Measurements from ENCODE around the gene LEMD1.

LEMD1 gene

DNA sequence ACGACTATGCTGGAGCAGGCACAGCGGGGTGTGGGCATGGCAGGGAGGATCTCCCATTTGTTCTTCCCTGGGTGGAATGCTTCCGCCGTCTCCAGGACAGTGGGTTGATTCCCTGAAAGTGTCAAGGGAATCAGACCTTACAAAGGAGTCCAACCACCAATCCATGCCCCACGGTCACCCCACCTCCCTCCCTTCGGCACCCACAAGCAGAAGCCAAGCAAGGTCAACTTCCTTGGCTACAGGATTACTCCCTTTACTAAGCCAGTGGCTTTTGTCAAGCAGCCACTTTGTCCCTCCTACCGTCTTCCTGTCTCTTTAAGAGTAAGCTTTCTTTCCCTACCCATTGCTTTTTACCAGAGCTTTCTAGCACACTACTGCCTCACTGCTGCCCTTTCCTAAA lies 84.4 kb downstream of the LEMD1 start:
- DNase-seq (ENCODE audit: low read depth in 2 of 3, low spot score in 1 of 3): no peak

DNA sequence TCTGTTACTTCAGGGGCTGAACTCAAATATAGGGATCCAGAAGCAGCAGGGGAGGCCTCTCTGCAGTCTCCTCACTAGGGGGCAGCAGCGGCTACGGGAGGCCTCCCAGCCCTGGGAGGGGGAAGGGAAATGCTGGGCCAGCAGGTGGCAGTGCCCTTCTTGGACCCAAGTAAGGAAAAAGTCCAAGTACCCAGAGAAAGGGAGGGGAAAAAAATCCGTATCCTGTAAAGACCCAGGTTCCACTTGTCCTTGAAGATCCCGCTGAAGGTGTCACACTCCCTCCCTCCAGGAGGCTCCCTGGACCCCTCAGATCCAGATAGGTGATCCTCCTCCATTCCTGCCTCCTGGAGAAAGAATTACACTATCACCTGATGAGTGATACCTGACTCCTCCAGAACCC lies 86.2 kb downstream of the LEMD1 start:
- peak; percentile 56 to 78 (median 74) for DNase-seq (ENCODE audit: low read depth in 2 of 3, low spot score in 1 of 3)

DNA sequence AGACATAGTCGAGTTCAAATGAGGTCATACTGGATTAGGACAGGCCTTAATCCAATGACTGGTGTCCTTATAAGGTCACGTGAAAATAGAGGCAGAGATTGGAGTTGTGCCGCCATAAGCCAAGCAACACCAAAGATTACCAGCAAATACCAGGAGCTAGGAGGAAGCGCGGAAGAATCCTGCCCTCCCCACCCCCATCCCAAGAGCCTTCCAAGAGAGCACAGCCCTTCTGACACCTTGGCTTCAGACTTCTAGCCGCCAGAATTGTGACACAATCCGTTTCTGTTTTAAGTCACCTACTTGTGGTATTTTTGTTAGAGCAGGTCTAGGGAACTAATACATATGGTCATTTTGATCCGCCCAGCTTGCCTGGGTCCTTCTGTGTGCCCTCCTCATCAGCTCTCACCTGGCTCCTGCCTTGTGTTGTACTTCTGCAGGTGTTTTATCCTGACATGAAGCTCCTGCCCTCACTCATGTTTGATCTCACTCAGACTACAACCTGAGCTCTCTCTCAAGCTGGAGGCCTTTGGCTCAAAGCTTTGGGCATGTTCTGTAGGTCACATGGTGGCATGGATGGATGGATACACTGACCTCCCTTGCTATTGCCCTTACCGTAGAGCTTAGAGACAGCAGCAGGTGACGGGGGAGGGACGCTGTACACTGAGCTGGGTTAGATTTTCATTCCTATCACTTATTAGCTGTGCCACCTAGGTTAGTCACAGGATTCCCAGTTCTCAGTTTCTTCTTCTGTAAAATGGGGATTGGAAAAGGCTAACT lies 89.7 kb downstream of the LEMD1 start:
- DNase-seq (ENCODE audit: low read depth in 2 of 3, low spot score in 1 of 3): no peak

All from stimulated activated CD4-positive, alpha-beta T cell treated with anti-CD3 and anti-CD28 coated beads, Interleukin-12 subunit alpha, Interleukin-12 subunit beta, amount 100 ng/mL, for 48 hours (primary cell).